DND-41 (cell line): ENCODE results near the gene TALDO1.

Experiments
- ATAC-seq: fragments of 200-7000 bp; cut with Tn5 transposase; 3 replicates; pipeline ENCODE4 v1.9.1; 2021; ENCODE audit warnings: low read depth; ENCODE audit not compliant: insufficient read depth
- DNase-seq: peaks from one replicate; pipeline ENCODE4 v3.0.0-alpha.2; 2020
- H2AFZ ChIP-seq: 2 replicates; pipeline ENCODE4 v1.6.0; 2012; ENCODE audit warnings: low read depth, low read length
- H3K27ac ChIP-seq: 2 replicates; pipeline ENCODE4 v1.5.1; 2012; ENCODE audit warnings: low read length, inconsistent platforms
- H3K27me3 ChIP-seq: fragments of 200-600 bp; sonication (generic); 2 replicates; pipeline ENCODE4 v1.6.0; 2012; ENCODE audit warnings: low read length, mild to moderate bottlenecking, inconsistent platforms; ENCODE audit not compliant: insufficient read depth, poor library complexity
- H3K36me3 ChIP-seq: 2 replicates; pipeline ENCODE4 v1.5.1; 2012; ENCODE audit warnings: low read length, inconsistent platforms; ENCODE audit not compliant: insufficient read depth
- H3K4me1 ChIP-seq: 2 replicates; pipeline ENCODE4 v1.5.1; 2012; ENCODE audit warnings: mild to moderate bottlenecking, low read length; ENCODE audit not compliant: insufficient read depth
- H3K4me2 ChIP-seq: 2 replicates; pipeline ENCODE4 v1.6.0; 2012; ENCODE audit warnings: mild to moderate bottlenecking, moderate library complexity, low read length, inconsistent platforms; ENCODE audit not compliant: insufficient read depth
- H3K4me3 ChIP-seq, 2 experiments: fragments of 200-600 bp in 1 of 2; shearing (Covaris generic) in 1 of 2; 2 replicates each; pipeline ENCODE4 v1.5.1; 2012 to 2016; ENCODE audit warnings: inconsistent platforms in 2 of 2, low read length in 2 of 2, mild to moderate bottlenecking in 2 of 2, low read depth in 1 of 2, moderate library complexity in 1 of 2
- H3K79me2 ChIP-seq: 2 replicates; pipeline ENCODE4 v1.6.0; 2012; ENCODE audit warnings: low read length, inconsistent platforms; ENCODE audit not compliant: insufficient read depth
- H3K9ac ChIP-seq: 2 replicates; pipeline ENCODE4 v1.6.0; 2012; ENCODE audit warnings: low read depth, mild to moderate bottlenecking, inconsistent platforms, low read length, moderate library complexity
- H3K9me3 ChIP-seq: 2 replicates; pipeline ENCODE4 v1.5.1; 2012; ENCODE audit warnings: low read length, moderate library complexity, mild to moderate bottlenecking, inconsistent platforms; ENCODE audit not compliant: insufficient read depth, severe bottlenecking
- H4K20me1 ChIP-seq: 2 replicates; pipeline ENCODE4 v1.6.0; 2012; ENCODE audit warnings: low read length; ENCODE audit not compliant: insufficient read depth
- CTCF ChIP-seq: IDR thresholded peaks from 2 replicates; pipeline ENCODE4 v1.5.1; 2012; ENCODE audit warnings: borderline replicate concordance, low read length, moderate library complexity, mild to moderate bottlenecking; ENCODE audit not compliant: poor library complexity, severe bottlenecking; ENCODE audit errors: extremely low read depth
- EZH2 ChIP-seq: IDR thresholded peaks from 3 replicates; pipeline ENCODE4 v1.6.1; 2012; ENCODE audit warnings: borderline replicate concordance, low read depth, mild to moderate bottlenecking, moderate library complexity, low read length, inconsistent platforms; ENCODE audit not compliant: severe bottlenecking

The TALDO1 gene

DNA sequence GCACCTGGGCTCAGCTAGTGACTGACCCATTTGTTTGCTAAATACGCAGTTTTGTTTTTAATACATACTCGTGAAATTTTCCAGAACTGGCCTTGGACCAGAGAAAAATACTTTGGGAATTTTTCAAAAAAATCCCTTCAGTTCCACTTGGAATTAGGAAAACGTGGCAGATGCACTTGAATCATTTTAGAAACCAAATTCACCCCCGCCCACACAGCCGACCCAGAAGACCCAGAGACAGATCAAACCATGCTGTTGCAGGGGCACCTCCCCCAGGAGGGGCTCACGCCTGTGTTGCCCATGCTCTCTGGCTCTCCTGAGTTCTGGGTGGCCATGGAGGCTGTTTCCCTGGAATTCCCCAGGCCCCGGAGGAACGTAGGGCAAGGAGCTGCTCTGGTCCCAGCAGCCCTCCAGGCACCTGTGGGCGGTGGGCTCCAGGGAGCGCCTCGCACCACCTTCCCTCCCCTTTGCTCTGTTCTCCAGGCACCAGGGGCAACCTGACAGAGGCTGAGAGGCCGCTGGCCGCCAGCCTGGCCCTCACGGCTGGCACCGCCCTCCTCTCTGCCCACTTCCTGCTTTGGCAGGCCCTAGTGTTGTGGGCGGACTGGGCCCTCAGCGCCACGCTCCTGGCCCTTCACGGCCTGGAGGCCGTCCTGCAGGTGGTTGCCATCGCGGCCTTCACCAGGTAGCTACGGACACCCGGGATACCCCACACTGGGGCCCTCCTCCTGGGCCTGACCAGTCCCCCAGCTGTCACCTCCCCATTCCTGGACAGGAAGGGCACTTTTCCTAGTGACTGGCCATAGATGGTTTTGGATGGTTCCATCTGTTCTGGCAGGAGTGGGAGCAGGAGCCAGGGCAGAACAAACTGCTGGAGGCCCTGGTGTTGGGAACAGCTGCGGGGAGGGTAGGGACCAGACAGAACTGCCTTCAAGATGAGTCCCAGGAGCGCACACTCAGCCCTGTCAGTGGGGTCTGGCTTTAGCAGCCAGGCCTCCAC lies 44.5 kb upstream of the TALDO1 start:
- Histone ChIP-seq H3K4me1 (no peaks in the 10 kb centered on the region), H4K20me1 (peaks cover 9% of the 10 kb centered on the region), H3K9me3 (no peaks in the 10 kb centered on the region), H3K9ac (no peak overlapping the region), H3K4me2 (no peak overlapping the region), H3K36me3 (peaks cover 28% of the 10 kb centered on the region), H3K79me2 (peaks cover 12% of the 10 kb centered on the region), H3K4me3 (no peak overlapping the region), H3K27ac (no peak overlapping the region), H3K27me3 (no peaks in the 10 kb centered on the region), H2AFZ (no peak overlapping the region)
- TF ChIP-seq EZH2: no peak
- no peak for TF ChIP-seq CTCF
- DNase-seq: no peak
- ATAC-seq: no peak

DNA sequence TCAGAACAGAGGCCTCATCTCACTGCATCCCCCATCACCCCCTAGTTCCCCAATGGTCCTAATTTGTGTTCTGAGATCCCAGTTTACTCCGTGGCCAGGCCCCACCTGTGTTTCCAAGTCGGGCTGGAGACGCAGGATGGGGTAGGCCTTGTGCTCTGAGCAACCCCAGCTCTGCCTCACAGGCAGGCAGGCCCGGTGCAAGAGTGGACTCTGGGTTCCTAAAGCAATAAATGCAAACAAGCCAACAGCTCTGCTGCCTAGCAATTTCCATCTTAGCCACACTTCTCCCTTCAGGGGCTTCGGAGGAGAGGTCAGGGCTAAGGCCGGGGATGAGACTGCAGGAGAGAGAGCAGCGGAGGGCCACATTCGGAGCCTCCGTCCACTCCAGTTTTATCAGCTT lies 43.8 kb upstream of the TALDO1 start:
- H2AFZ ChIP-seq: no peak overlapping the region
- no peaks in the 10 kb centered on the region for H3K27me3 ChIP-seq
- no peak for DNase-seq
- peaks cover 6% of the 10 kb centered on the region for H3K79me2 ChIP-seq
- TF ChIP-seq CTCF: no peak
- TF ChIP-seq EZH2: no peak
- no peak overlapping the region for H3K27ac ChIP-seq
- no peak overlapping the region for H3K9ac ChIP-seq
- H3K4me3 ChIP-seq: no peak overlapping the region
- no peak overlapping the region for H3K4me2 ChIP-seq
- H4K20me1 ChIP-seq: peaks cover 9% of the 10 kb centered on the region
- H3K36me3 ChIP-seq: peaks cover 28% of the 10 kb centered on the region
- no peak for ATAC-seq
- H3K9me3 ChIP-seq: no peaks in the 10 kb centered on the region
- no peaks in the 10 kb centered on the region for H3K4me1 ChIP-seq

- H3K27ac ChIP-seq: no peak overlapping the region
- no peaks in the 10 kb centered on the region for H3K4me1 ChIP-seq
- TF ChIP-seq EZH2: no peak
- no peak for TF ChIP-seq CTCF
- no peak overlapping the region for H3K4me3 ChIP-seq
- peaks cover 22% of the 10 kb centered on the region for H3K36me3 ChIP-seq
- no peak overlapping the region for H3K4me2 ChIP-seq
- ATAC-seq: no peak
- H3K79me2 ChIP-seq: no peaks in the 10 kb centered on the region
- H3K9ac ChIP-seq: no peak overlapping the region
- H3K9me3 ChIP-seq: no peaks in the 10 kb centered on the region
- DNase-seq: no peak
- H3K27me3 ChIP-seq: no peaks in the 10 kb centered on the region
- peaks cover 9% of the 10 kb centered on the region for H4K20me1 ChIP-seq
- H2AFZ ChIP-seq: no peak overlapping the region
Measured at GRCh38 chr11:704228-704674, 43.0 kb upstream of the TALDO1 start.
